T-helper 9 cell (primary cell): ENCODE data around the gene SRGAP1.

Source experiments
- DNase-seq: peaks from one replicate; pipeline ENCODE4 v3.0.0-alpha.2; 2020

The SRGAP1 gene

DNA sequence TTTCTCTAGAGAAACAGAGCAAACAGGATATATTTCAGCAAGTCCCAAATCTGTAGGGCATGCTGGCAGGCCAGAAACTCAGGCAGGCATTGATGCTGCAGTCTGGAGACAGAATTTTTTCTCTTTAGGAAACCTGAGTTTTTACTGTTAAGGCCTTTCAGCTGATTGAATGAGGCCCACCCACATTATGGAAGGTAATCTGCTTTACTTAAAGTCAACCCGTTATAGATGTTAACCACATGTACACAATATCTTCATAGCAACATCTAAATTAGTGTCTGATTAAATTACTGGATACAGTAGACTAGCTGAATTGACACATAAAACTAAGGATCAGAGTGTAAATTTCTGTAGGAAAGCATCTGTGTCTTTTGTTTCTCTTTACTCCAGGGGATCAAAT, 65.2 kb downstream of the SRGAP1 start:
- no peak for DNase-seq

DNA sequence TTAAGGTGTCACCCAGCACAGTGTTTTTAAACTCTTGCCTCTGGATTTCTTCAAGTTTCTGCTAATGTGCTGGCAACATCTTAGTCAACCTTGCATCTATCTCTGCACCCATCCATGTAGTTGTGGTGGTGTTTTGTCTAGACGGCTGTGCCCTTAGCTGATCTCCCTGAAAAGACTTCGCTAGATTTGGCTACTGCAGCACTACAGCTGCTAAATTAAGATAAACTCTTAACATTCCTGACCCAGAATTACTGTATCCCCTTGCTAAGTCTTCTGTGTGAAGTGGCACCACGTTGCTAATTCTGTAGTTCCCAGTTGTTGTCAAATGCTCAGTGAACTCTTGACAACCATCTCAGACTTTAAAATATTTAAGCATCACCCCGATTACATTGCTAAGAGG, 66.8 kb downstream of the SRGAP1 start:
- DNase-seq: no peak

DNA sequence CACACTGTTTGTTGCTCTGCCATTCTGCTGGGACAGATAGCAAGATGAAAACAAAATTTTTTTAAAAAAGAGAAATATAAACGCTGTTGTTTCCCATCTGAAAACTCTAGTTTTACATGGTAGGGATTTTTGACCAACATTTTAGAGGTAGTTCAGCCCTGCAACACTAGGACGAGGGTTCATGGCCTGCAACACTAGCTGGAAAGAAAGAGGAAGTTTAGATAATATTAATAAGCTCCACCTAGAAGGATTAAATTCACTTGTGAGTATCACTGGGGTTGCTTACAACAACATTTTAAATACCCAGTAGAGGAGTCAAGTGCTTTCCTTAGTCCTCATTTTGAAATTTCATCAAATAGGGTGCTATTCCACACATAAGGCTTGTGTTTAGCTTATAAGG, 68.2 kb downstream of the SRGAP1 start:
- no peak for DNase-seq

DNA sequence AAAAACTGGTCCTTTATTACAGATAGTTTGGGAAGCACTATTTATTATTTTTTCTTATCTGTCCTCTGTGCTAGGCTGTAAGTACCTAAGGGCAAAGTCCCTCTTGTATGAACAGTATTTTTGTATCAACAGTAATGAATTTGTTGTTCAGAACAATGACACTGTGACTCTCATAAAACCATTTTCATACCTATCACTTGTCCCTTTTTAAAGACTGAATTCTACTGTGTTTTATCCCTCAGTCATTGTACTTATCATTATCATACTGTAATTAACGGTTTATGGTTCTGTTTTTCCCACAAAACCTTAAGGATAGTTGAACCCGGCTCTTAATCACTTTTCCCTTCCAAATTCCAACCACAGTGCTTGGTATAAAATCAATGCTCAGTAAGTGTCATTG, 69.4 kb downstream of the SRGAP1 start:
- no peak for DNase-seq

DNA sequence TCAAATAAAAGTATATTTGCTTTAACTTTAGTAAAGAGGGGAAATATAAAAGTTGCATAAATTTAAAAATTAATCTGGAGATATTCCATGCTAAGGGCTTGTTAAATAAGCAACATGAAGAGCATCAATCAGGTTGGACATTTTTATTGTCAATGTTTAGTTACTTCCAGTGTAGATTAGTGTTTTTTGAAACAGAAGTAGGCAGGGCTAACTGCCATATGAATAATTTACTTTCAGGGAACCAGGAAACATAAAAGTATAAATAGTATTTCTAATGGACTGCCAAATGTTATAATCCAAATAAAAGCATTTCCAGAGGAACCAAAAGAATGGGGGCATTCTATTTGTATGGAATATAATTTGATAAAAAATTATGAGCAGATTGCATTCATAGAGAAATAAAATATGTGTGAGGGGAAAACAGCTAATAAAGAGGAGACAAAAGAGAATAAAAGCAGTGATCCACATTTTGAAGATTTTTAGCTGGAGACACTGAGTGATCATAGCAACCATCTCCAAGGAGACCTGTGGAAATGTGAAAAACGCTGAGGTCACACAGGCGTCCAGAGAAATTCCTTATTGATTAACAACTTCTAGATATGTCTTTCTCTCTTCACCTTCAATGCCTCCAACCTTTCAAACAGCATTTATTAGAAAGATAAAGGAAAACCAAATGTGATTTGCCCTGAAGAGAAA, 70.8 kb downstream of the SRGAP1 start:
- no peak for DNase-seq

DNA sequence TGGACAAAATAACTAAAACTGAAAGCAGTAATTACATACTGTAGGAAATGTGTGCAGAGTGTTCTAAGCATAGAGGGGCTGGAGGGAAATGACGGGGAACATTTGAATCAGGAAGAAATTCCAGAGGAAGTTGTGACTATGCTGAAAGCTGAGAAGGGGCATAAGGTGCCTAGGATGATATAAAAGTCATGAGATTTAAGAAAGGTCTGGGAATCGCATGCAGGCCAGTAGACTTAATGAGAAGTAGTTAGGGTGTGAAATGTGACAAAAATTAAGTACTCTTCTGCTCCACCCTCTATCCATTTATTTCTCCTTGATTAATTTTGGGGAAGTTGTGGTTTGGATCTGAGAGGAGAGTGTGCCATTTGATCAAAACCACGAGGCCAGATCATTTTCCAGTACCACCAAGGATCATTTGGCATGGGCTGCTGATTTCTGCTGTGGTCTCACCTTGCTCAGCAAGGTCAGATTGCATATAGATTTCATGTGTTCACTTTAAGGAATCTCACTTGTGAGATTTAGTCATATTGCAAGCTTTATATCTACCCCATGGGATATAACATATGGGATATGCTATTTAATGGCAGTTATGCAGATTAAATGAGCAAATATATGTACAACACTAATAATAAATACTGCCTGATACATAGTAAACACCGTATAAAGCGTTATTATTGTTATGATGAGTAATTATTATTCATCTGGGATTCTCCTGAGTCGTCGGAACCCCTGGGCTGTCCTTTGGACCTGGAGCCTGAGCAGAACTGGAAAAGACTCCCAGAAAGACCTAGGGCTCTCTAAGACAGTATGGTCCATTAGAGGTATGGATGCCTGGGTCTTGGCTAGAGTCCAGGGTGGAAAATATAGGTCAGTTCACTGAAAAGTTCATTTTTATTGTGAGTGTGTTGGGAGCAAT, 72.3 kb downstream of the SRGAP1 start:
- DNase-seq: no peak

DNA sequence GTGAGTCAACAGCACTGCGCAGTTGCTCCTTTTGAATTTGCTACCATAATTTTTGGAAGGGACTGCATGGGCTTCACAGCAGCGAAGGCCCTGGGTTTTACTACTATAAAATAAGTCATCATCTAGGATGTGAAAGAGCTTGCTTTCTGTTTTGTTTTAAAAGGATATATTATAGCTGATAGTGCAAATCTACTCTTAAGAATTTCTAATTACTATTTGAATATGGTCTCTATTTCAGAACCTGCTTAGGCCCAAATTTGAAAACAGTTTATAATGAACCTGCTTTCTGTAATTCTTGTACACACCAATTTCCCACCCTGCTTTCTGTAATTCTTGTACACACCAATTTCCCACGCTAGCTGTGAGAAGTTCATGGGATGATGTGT, 73.0 kb downstream of the SRGAP1 start:
- no peak for DNase-seq

DNA sequence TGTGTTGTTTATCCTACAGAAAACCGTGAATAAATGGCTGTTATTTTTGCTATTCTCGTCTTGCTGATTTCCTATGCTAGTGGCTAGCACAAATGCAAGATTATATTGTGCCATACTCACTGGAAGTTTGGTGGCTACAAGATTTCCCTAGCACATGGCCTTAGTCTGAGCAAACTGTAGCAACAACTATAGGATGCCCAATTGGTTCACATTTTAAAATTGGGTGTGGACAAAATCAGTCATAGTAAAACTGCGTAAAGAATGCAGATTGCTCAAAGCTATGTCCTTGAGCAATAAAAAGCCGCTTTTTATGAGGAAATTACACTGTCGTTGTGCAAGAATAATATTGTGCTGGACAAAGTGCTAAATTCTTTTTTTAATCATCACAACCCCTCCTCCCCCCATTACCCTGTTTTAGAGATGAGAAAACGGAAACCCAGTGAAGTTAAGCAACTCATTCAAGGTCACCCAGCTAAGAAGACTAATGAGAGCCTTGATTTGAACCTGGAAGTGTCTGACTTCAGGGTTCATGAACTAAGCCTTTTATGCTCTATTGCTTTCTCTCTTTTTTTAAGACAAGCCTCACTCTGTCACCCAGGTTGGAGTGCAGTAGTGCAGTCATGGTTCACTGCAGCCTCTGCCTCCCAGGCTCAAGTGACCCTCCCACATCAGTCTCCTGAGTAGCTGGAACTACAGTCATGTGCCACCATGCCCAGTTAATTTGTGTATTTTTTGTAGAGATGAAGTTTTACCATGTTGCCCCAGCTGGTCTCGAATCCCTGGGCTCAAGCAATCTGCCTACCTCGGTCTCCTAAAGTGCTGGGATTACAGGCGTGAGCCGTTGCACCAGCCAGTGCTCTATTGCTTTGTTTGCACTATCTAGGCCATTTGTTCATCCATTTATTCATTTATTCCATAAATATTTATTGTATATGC, 73.6 kb downstream of the SRGAP1 start:
- no peak for DNase-seq

DNA sequence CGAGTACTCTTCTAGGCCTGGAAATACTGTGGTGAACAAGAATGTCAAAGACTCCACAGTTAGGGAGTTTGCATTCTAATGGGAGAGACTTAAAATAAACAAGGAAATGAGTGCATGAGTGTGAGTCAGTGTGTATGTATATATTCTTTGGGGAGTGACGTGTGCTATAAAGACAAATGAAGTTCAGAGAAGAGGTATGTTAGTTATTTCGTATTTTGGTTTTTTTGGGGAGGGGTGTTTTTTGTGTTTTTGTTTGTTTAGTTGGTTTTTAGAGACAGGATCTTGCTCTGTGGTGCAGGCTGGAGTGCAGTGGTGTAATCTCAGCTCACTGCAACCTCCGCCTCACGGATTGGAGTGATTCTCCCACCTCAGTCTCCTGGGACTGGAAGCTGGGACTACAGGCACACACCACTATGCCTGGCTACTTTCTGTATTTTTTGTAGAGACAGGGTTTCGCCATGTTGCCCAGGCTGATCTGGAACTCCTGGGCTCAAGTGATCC, 74.3 kb downstream of the SRGAP1 start:
- no peak for DNase-seq

DNA sequence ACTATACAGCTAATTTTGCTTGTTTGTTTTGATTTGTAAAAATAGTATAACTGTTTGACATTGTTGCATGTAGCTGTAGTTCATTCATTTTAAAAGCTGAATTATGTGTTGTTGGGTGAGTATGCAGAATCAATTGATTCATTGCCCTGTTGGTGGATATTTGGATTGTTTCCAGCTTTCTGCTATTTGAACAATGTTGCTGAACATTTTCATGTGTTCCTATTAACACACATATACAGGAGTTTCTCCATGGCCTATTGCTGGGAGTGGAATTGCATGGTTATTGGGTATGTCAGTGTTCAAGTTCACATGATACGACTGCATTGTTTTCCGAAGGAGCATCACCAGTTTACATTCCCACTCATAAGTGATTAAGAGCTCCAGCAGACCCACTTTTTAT, 75.3 kb downstream of the SRGAP1 start:
- DNase-seq: no peak

DNA sequence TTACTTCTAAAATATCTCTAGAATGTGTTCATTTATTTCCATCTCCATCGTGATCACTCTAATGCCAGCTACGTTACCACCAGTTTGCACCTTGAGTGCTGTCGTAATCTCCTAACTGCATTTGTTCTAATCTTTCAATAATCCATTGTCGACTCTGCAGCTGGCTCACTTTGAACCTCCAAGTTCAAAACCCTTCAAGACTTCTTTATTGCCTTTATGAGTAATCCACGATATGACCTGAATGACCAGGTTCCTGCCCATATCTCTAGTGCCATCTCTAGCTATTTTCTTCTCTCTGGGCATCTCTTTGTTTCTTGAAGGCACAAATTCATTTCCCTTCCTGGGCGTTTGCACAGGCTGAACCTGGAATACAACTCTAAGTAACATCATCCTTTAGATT, 76.7 kb downstream of the SRGAP1 start:
- DNase-seq: no peak

DNA sequence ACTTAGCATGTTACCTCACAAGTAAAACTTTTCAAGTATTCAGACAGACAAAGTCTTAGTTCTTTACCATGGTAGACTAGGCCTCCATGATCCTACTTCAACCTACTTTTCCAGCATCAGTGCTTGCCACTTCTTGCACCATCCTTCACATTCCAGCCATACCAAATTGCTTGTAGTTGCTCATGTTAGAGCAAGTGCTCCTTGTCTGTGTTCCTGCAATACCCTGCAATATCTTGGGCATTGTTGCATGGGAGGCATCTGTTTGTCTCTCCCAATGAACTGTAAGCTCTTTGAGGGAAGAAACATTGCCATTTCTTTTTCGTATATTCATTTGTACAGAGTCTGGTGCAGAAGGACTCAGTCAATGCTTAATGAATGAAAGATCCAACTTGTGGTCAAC, 78.0 kb downstream of the SRGAP1 start:
- DNase-seq: no peak

DNA sequence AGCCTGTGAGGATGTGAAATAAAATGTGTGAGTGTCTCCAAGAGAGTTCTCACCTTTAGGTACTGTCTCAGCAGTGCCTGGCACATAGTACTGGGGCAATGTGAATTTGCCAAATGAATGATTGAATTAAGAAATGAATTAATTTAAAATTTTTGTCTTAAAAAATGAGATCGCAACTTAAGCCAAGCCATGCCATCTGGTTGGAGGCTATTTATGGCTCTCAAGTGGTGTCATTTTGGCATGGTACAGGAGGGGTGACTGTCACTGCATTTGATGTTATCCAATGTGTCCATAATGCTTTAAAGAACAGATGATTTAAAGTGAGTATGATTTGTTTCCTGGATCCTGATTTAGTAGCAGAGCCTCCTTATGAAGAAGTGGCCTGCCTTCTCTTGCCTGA, 80.3 kb downstream of the SRGAP1 start:
- DNase-seq: no peak

DNA sequence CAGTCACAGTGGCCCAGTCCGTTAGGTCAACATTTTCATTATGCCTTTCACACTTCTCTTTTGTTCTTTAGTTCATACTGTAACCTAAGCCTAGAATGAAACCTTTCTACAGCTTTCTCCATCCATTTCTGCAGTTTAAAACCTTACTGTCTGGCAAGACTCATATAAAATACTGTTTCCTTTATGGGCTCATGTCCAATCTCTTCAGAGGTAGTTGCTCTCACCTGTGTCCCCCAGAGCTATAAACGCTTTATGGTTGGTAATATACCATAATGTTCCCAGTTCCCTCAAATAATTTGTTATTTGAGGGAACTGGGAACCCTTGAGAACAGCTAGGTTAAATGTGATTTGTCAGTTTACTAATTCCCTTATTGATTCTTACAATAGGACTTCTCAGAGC, 83.0 kb downstream of the SRGAP1 start:
- DNase-seq: no peak

DNA sequence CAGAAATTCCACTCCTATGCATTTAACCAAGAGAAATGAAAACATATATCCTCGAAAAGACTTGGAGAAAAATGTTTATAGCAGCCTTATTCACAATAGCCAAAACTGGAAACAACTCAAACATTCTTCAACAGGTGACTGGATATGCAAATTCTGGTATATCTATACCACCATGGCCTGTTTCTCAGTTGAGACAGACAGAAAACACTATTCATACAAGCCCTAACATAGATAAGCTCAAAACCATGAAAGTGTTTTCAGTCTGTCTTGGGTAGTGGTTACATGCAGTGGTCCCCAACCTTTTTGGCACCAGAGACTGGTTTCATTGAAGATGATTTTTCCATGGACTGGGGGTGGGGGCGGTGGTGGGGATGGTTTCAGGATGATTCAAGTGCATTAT, 83.8 kb downstream of the SRGAP1 start:
- DNase-seq: no peak

DNA sequence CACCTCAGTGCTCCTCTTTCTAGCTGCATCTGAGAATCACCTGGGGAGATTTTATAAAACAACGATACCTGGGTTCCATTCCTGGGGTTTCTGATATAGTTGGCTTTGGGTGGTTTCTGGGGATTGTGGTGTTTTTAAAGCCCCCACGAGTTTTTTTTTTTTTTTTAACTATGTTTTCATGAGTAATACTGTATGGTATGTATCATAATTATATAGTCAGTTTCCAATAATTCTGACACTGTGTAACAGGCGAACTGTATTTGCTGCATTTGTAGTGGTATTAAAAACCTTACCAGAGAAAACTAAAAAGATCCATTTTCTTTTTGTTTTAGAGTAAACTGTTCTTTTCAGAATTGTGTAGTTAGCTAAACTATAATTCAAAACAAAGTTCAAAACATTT, 84.9 kb downstream of the SRGAP1 start:
- DNase-seq: no peak

DNA sequence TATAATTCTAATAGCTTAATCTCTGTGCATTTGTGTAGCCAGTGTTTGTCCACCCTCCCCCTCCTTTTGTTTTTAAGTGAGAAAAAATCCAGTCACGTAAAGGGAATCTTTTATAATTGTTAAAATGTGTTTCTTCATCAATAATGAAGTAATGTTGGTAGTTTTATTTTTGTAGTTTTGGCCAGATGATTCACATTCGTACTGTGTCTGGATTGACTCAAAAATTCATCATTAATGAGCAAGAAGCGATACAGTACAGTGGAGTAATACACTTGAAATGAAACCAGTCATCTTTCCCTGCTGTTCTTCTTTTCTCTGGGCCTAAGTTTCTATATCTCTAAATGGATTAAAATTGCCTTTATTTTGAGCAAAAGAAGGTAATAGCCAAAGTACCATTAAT, 86.5 kb downstream of the SRGAP1 start:
- no peak for DNase-seq

DNA sequence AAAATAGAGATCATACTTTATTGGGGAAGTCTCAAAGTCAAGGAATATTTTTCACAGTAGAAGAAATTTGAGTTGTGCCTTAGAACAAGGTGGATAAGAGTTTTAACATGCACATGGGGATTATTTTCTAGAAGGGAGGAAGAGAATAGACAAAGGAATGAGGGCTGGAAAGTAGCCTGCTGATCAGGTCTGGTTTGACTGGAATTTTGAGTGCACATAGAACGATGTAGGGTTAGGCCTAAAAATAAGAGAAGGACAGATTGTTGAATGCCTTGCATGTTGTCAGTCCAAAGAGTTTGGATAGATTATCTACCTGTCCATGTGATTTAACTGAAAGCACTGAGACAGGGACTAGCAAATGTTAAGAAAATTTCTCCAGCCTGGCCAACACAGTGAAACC, 87.2 kb downstream of the SRGAP1 start:
- no peak for DNase-seq

DNA sequence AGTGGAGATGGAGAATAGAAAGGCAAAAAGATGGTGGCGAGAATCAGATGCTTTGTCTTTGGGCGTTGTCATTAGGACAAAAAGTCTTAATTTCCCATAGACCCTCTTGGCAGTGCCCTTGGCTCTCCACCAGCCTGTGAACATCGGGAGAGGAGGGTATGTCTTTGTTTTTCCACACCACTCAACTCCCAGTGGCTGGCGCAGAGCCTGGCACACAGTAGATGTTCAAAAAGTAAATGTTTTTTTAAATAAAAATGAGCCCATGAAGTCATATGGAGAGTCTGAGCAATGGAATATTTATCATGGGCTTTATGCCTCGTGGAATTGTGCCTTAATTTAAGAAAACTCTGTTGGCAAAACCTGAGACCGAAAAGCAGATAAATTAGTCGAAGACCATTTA, 90.4 kb downstream of the SRGAP1 start:
- no peak for DNase-seq

DNA sequence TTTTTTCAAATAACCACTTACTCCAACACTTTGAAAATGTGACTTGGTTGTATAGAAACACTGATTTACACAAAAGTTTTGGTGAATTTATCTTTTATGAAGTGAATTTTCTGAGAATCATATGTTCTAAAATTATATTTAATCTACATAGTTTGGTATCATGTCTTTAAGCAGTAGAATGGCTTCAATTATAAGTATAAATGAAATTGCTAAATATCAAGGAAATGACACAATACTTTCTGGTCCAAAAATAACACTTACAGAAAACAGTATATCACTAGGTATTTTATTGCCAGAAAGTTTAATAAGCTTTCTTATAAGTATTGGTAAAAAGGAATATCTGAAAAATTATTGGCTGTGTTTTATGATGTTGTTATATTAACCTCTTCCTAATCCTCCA, 90.9 kb downstream of the SRGAP1 start:
- DNase-seq: no peak

DNA sequence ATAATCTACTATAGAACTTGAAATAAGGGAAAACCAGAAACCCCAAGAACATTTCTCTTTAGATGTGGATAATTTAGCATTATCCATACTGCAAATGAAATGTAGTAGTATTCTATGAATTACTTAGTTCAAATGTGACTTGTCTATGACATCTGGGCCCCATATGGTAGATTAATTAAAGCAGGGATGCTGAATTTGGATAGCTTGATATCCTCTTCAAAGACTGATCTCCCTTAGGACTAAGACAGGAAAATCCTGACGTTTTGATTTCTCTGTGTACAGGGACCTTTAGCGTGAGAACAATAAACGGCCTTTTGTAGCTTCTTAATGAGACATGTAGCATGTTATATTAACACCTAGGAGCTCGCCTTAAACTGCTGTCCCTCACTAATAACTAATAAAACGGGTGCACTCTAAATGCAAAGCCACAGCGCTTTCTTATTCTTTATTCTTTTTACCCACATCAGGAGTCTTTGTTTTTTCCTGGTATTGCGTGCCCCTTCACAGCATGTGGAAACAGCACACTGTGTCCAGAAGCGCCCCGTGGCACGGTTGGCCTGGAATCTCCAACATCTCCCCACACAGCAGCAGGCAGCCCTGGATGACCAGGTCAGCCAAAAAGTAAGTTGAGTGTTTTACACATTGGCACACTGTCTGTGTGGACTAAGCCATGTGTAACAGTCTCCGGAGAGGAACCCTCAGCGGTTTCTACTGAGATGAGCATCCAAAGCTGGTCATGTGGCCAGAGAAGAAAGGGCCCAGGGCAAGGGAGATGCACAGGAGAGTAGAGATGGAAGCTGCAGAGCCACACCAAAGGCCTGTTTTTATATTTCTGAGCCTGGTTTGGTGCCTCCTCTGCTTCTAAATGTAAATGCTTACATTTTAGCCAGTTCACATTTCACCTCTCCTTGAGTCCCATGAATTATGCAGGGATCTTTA, 93.1 kb downstream of the SRGAP1 start:
- no peak for DNase-seq
